Measurements from ENCODE around the gene LBH. TPM values are rescaled to one million over a fixed set of nuclear protein-coding genes. Genes with fewer than 3 reads are reported as not detected.

Gene LBH
- total RNA-seq, 4 donors from 2014 or later, result 62.3 to 509 (median 348) TPM

GRCh38 chr2:30305235-30305634 is 73.9 kb downstream of the LBH start:
- Histone ChIP-seq H3K9me3 (no peaks in the 10 kb centered on the region), H3K27ac (no peak overlapping the region), H3K4me3 (no peak overlapping the region), H3K36me3 (no peaks in the 10 kb centered on the region), H3K27me3 (no peaks in the 10 kb centered on the region), H3K4me1 (peaks cover 0 to 23% (median 13%) of the 10 kb centered on the region in 3 donors)
- ATAC-seq, result no peak
- TF ChIP-seq POLR2A (IDR thresholded peaks at IDR 0.05), result no peak
- TF ChIP-seq POLR2AphosphoS5 (IDR thresholded peaks at IDR 0.05), result no peak
- TF ChIP-seq EP300 (IDR thresholded peaks at IDR 0.05), result no peak
- no peak for TF ChIP-seq CTCF (IDR thresholded peaks at IDR 0.05)

- H3K27ac ChIP-seq, result no peak overlapping the region
- WGBS, 2 donors (ENCODE audit: low coverage in 1 of 2), result 93 to 100% methylated on average over 1 to 3 of the region's 4 CpGs
- no peaks in the 10 kb centered on the region for H3K9me3 ChIP-seq
These were observed 75.2 kb downstream of the LBH start for GRCh38 chr2:30306522-30306921.

GRCh38 chr2:30308280-30308679 is 76.9 kb downstream of the LBH start:
- Histone ChIP-seq H3K27ac (no peak overlapping the region), H3K27me3 (no peaks in the 10 kb centered on the region), H3K4me3 (no peak overlapping the region), H3K9me3 (no peaks in the 10 kb centered on the region), H3K4me1 (no peaks in the 10 kb centered on the region), H3K36me3 (no peaks in the 10 kb centered on the region)
- TF ChIP-seq POLR2A (IDR thresholded peaks at IDR 0.05), result no peak
- TF ChIP-seq POLR2AphosphoS5 (IDR thresholded peaks at IDR 0.05), result no peak
- TF ChIP-seq CTCF (IDR thresholded peaks at IDR 0.05), result no peak
- TF ChIP-seq EP300 (IDR thresholded peaks at IDR 0.05), result no peak
- WGBS, 2 donors (ENCODE audit: low coverage in 1 of 2), result 88 to 97% methylated on average over 1 to 2 of the region's 2 CpGs
- no peak for ATAC-seq

More at GRCh38 chr2:30306522-30306921, 75.2 kb downstream of the LBH start:
- no peaks in the 10 kb centered on the region for H3K27me3 ChIP-seq
- H3K4me3 ChIP-seq, result no peak overlapping the region
- ATAC-seq, result no peak
- peaks cover 0 to 10% (median 4%) of the 10 kb centered on the region in 3 donors for H3K4me1 ChIP-seq
- no peaks in the 10 kb centered on the region for H3K36me3 ChIP-seq
- TF ChIP-seq POLR2AphosphoS5 (IDR thresholded peaks at IDR 0.05), result no peak
- no peak for TF ChIP-seq CTCF (IDR thresholded peaks at IDR 0.05)
- no peak for TF ChIP-seq POLR2A (IDR thresholded peaks at IDR 0.05)
- TF ChIP-seq EP300 (IDR thresholded peaks at IDR 0.05), result no peak

Small RNA genes lying within 50 kb of the gene (small RNA-seq; reads per million reads assigned to genes)
- 0 reads per million in 4 donors for gene SNORA10B

Other genes with a start within 250 kb of the LBH start
- 100 to 1,000 TPM; 109 to 159 (median 136) TPM for gene YPEL5, start 84.5 kb upstream of the LBH start, total RNA-seq
- 10 to 100 TPM; 25.3 to 55.4 (median 43.1) TPM for gene LCLAT1, start 215.7 kb downstream of the LBH start, total RNA-seq

Data from gastroesophageal sphincter (tissue), 4 donors.